ENCODE data around the gene ETV2.

ETV2 gene

DNA sequence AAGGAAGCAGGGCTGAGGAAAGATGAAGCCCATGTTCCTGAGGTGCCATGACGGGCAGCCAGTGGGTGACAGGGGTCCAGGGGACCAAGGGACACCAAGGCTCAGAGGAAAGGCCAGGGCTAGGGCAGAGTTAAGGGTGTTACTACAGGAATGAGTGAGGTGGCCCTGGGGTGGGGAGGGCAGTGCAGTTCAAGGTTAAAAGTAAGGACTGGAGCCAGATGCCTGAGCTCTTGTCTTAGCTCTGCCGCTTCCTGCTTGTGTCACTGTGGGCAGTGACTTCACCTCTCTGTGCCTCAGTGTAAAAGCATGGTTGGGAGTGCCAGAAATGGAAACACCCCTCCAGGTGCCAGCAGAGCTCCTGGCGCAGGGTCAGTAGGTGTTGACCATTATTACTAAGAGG lies 4.9 kb upstream of the ETV2 start:
- Histone ChIP-seq H3K27me3 (ENCODE audit: insufficient read depth, low read depth) (no peaks in the 10 kb centered on the region), H2AFZ (ENCODE audit: low read depth) (no peak overlapping the region), H3K27ac (no peak overlapping the region), H3K4me1 (ENCODE audit: low read depth, poor library complexity, severe bottlenecking) (no peaks in the 10 kb centered on the region), H3K36me3 (ENCODE audit: insufficient read depth) (no peaks in the 10 kb centered on the region; the same call in 1 of the 2 replicates), H3K4me3 (IDR thresholded peaks at IDR 0.05; ENCODE audit: insufficient read depth, low read depth, low read length) (no peak overlapping the region), H4K20me1 (ENCODE audit: insufficient read depth) (no peaks in the 10 kb centered on the region), H3K9ac (no peak overlapping the region), H3K79me2 (ENCODE audit: insufficient read depth, low read depth) (no peaks in the 10 kb centered on the region), H3K4me2 (no peak overlapping the region)
- TF ChIP-seq, protein P1, sequence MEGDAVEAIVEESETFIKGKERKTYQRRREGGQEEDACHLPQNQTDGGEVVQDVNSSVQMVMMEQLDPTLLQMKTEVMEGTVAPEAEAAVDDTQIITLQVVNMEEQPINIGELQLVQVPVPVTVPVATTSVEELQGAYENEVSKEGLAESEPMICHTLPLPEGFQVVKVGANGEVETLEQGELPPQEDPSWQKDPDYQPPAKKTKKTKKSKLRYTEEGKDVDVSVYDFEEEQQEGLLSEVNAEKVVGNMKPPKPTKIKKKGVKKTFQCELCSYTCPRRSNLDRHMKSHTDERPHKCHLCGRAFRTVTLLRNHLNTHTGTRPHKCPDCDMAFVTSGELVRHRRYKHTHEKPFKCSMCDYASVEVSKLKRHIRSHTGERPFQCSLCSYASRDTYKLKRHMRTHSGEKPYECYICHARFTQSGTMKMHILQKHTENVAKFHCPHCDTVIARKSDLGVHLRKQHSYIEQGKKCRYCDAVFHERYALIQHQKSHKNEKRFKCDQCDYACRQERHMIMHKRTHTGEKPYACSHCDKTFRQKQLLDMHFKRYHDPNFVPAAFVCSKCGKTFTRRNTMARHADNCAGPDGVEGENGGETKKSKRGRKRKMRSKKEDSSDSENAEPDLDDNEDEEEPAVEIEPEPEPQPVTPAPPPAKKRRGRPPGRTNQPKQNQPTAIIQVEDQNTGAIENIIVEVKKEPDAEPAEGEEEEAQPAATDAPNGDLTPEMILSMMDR (conservative IDR thresholded peaks at IDR 0.05; ENCODE audit: low read depth, low read length), result no peak

DNA sequence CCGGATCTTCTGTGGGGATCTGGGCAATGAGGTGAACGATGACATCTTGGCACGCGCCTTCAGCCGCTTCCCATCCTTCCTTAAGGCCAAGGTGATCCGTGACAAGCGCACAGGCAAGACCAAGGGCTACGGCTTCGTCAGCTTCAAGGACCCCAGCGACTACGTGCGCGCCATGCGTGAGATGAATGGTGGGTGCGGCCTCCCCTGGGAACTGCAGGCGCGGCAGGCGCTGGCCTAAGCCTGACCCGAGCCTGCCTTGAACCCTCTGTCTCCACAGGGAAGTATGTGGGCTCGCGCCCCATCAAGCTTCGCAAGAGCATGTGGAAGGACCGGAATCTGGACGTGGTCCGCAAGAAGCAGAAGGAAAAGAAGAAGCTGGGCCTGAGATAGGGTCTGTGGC lies 4.4 kb upstream of the ETV2 start:
- Histone ChIP-seq H3K27ac (no peak overlapping the region), H4K20me1 (ENCODE audit: insufficient read depth) (no peaks in the 10 kb centered on the region), H3K27me3 (ENCODE audit: insufficient read depth, low read depth) (no peaks in the 10 kb centered on the region), H3K36me3 (ENCODE audit: insufficient read depth) (no peaks in the 10 kb centered on the region), H2AFZ (ENCODE audit: low read depth) (no peak overlapping the region), H3K9ac (no peak overlapping the region), H3K4me2 (no peak overlapping the region), H3K4me3 (IDR thresholded peaks at IDR 0.05; ENCODE audit: insufficient read depth, low read depth, low read length) (no peak overlapping the region), H3K4me1 (ENCODE audit: low read depth, poor library complexity, severe bottlenecking) (no peaks in the 10 kb centered on the region), H3K79me2 (ENCODE audit: insufficient read depth, low read depth) (no peaks in the 10 kb centered on the region)
- TF ChIP-seq, protein P1 (conservative IDR thresholded peaks at IDR 0.05; ENCODE audit: low read depth, low read length), result no peak

DNA sequence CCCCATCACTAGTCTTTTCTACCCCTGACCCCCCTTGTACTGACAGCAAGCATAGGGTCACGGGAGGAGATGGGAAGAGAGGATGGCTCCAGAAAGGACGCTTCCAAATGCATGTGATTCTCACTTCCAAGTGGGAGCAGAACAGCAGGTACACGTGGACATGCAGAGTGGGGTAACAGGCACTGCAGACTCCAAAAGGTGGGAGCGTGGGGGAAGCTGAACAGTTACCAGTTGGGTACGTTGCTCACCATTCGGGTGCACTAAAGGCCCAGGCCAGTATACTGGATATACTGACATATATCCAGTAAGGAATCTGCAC lies 2.3 kb upstream of the ETV2 start:
- H3K4me1 ChIP-seq (ENCODE audit: low read depth, poor library complexity, severe bottlenecking), result peaks cover 9% of the 10 kb centered on the region
- no peak overlapping the region for H3K9ac ChIP-seq
- no peak overlapping the region for H2AFZ ChIP-seq (ENCODE audit: low read depth)
- H3K4me3 ChIP-seq (IDR thresholded peaks at IDR 0.05; ENCODE audit: insufficient read depth, low read depth, low read length), result no peak overlapping the region
- H3K27ac ChIP-seq, result no peak overlapping the region
- TF ChIP-seq, protein P1 (conservative IDR thresholded peaks at IDR 0.05; ENCODE audit: low read depth, low read length), result no peak
- H3K36me3 ChIP-seq (ENCODE audit: insufficient read depth), result no peaks in the 10 kb centered on the region
- H3K79me2 ChIP-seq (ENCODE audit: insufficient read depth, low read depth), result no peaks in the 10 kb centered on the region
- H3K4me2 ChIP-seq, result no peak overlapping the region
- H4K20me1 ChIP-seq (ENCODE audit: insufficient read depth), result no peaks in the 10 kb centered on the region
- no peaks in the 10 kb centered on the region for H3K27me3 ChIP-seq (ENCODE audit: insufficient read depth, low read depth)

DNA sequence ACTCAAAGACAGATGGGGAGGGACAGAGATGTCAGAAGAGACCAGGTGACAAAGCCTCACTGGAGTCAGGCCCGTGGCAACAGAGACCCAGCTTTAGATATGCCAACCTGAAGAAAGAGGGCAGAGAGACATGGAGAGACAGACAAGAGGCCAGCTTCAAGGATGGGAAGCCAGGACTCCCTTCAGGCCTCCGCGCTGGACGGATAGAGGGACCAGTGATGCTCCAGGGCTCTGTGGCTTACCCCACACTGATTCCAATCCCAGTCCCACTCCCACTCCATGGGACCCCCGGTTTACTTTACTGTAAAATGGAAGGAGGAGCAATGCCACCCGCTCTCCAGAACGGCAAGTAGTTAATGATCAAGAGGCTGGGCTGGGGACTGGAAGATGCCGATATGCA lies 1.7 kb upstream of the ETV2 start:
- no peak overlapping the region for H3K4me2 ChIP-seq
- no peak overlapping the region for H3K4me3 ChIP-seq (IDR thresholded peaks at IDR 0.05; ENCODE audit: insufficient read depth, low read depth, low read length)
- H3K27me3 ChIP-seq (ENCODE audit: insufficient read depth, low read depth), result no peaks in the 10 kb centered on the region
- H3K79me2 ChIP-seq (ENCODE audit: insufficient read depth, low read depth), result no peaks in the 10 kb centered on the region
- TF ChIP-seq, protein P1 (conservative IDR thresholded peaks at IDR 0.05; ENCODE audit: low read depth, low read length), result no peak
- H3K27ac ChIP-seq, result no peak overlapping the region
- no peaks in the 10 kb centered on the region for H3K36me3 ChIP-seq (ENCODE audit: insufficient read depth)
- peaks cover 9% of the 10 kb centered on the region for H3K4me1 ChIP-seq (ENCODE audit: low read depth, poor library complexity, severe bottlenecking)
- no peak overlapping the region for H2AFZ ChIP-seq (ENCODE audit: low read depth)
- H3K9ac ChIP-seq, result no peak overlapping the region
- no peaks in the 10 kb centered on the region for H4K20me1 ChIP-seq (ENCODE audit: insufficient read depth)

DNA sequence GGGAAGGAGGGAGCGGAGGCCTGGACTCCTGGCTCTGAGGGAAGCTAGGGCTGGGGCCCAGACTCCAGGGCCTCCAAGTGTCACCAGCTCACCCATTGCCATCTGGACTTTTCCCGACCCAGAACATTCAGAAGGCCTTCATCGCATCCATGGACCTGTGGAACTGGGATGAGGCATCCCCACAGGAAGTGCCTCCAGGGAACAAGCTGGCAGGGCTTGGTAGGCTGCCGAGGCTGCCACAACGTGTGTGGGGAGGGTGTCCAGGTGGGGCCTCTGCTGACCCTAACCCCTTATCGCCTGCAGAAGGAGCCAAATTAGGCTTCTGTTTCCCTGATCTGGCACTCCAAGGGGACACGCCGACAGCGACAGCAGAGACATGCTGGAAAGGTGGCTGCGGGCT lies 767 bp downstream of the ETV2 start:
- Histone ChIP-seq H3K27me3 (ENCODE audit: insufficient read depth, low read depth) (no peaks in the 10 kb centered on the region), H3K79me2 (ENCODE audit: insufficient read depth, low read depth) (no peaks in the 10 kb centered on the region), H3K4me1 (ENCODE audit: low read depth, poor library complexity, severe bottlenecking) (peaks cover 23% of the 10 kb centered on the region), H3K9ac (no peak overlapping the region), H3K27ac (no peak overlapping the region), H2AFZ (ENCODE audit: low read depth) (no peak overlapping the region), H4K20me1 (ENCODE audit: insufficient read depth) (no peaks in the 10 kb centered on the region), H3K4me3 (IDR thresholded peaks at IDR 0.05; ENCODE audit: insufficient read depth, low read depth, low read length) (no peak overlapping the region), H3K4me2 (peak overlapping the region; percentile 95; the same call in 1 of the 2 replicates), H3K36me3 (ENCODE audit: insufficient read depth) (no peaks in the 10 kb centered on the region)
- TF ChIP-seq, protein P1 (conservative IDR thresholded peaks at IDR 0.05; ENCODE audit: low read depth, low read length), result no peak
